CD4-positive, alpha-beta memory T cell (primary cell): ENCODE results near the gene GMCL2. TPM values are rescaled to one million over a fixed set of nuclear protein-coding genes. Genes with fewer than 3 reads are reported as not detected.
A peak's percentile ranks its signal among the peaks of the same experiment; 100 is the strongest.

Experiments
- CTCF ChIA-PET: fragments of 350-600 bp; sonication (Branson Sonifier 250); formaldehyde crosslinking; loops from one replicate; lab custom pipeline; 2021; ENCODE audit warnings: inconsistent platforms; ENCODE audit not compliant: partially characterized antibody; lab: Charles Lee
- POLR2A ChIA-PET: fragments of 350-600 bp; sonication (Branson Sonifier 250); formaldehyde crosslinking; loops from one replicate; lab custom pipeline; 2021; ENCODE audit not compliant: partially characterized antibody; lab: Charles Lee
- DNase-seq, 5 donors: peaks; one replicate each; pipeline versions ENCODE4 v3.0.0 to v3.0.0-alpha.2; 2020 to 2022; ENCODE audit warnings: mixed read lengths in 1 of 5
- H3K27ac ChIP-seq: one replicate; pipeline ENCODE4 v1.7.0; 2013; ENCODE audit warnings: low read depth, low read length
- H3K27me3 ChIP-seq: 2 replicates; pipeline ENCODE4 v1.7.0; 2013; ENCODE audit warnings: mild to moderate bottlenecking, low read length, moderate library complexity; ENCODE audit not compliant: insufficient read depth
- H3K36me3 ChIP-seq: 2 replicates; pipeline ENCODE4 v1.7.0; 2013; ENCODE audit warnings: mild to moderate bottlenecking, low read length, moderate library complexity; ENCODE audit not compliant: insufficient read depth
- H3K4me1 ChIP-seq: 2 replicates; pipeline ENCODE4 v1.7.0; 2013; ENCODE audit warnings: mild to moderate bottlenecking, low read length, moderate library complexity; ENCODE audit not compliant: insufficient read depth
- H3K4me3 ChIP-seq, 2 donors: one replicate each; pipeline ENCODE4 v1.7.0; 2013; ENCODE audit warnings: low read length in 2 of 2, mild to moderate bottlenecking in 1 of 2
- H3K9me3 ChIP-seq, 2 donors: one replicate each; pipeline ENCODE4 v1.7.0; 2013; ENCODE audit warnings: low read length in 2 of 2, control low read depth in 1 of 2; ENCODE audit not compliant: control insufficient read depth in 1 of 2
- H3K27ac Mint-ChIP-seq, 7 donors: one replicate each; pipeline ENCODE4 v1.8.0; 2020 to 2021; ENCODE audit warnings: mixed read lengths in 7 of 7, mild to moderate bottlenecking in 6 of 7, inconsistent platforms in 3 of 7, moderate library complexity in 3 of 7
- H3K27me3 Mint-ChIP-seq, 2 donors: one replicate each; pipeline ENCODE4 v1.8.0; 2020 to 2021; ENCODE audit warnings: mixed read lengths in 2 of 2
- H3K36me3 Mint-ChIP-seq, 2 donors: one replicate each; pipeline ENCODE4 v1.8.0; 2020 to 2021; ENCODE audit warnings: mixed read lengths in 2 of 2, inconsistent platforms in 1 of 2, mild to moderate bottlenecking in 1 of 2
- H3K4me1 Mint-ChIP-seq, 4 donors: one replicate each; pipeline ENCODE4 v1.8.0; 2020 to 2021; ENCODE audit warnings: mixed read lengths in 4 of 4, mild to moderate bottlenecking in 1 of 4
- H3K4me3 Mint-ChIP-seq, 8 donors: one replicate each; pipeline ENCODE4 v1.8.0; 2020 to 2021; ENCODE audit warnings: mixed read lengths in 8 of 8, mild to moderate bottlenecking in 7 of 8, moderate library complexity in 6 of 8, inconsistent platforms in 3 of 8
- H3K9me3 Mint-ChIP-seq, 8 donors: one replicate each; pipeline ENCODE4 v1.8.0; 2020 to 2021; ENCODE audit warnings: mixed read lengths in 8 of 8, mild to moderate bottlenecking in 5 of 8, inconsistent platforms in 3 of 8, moderate library complexity in 1 of 8
- intact Hi-C: fragments of 100-400 bp; cut with micrococcal nuclease; formaldehyde crosslinking; loops from one replicate; pipeline ENCODE4 v1.15.1; 2023
- polyA plus RNA-seq, 2 donors: library from polyadenylated mRNA; unstranded; fragments of 300-500 nt; fragmentation: Illumina TruSeq; gene quantifications; one replicate each; pipeline ENCODE4 v1.2.3, GENCODE V29; 2021
- total RNA-seq, 2 experiments: library from RNA; stranded (reverse); gene quantifications; one replicate each; pipeline ENCODE4 v1.2.3, GENCODE V29; 2021

The GMCL2 gene
- total and polyA plus RNA-seq, 4 experiments from 2014 or later, result not detected

DNA sequence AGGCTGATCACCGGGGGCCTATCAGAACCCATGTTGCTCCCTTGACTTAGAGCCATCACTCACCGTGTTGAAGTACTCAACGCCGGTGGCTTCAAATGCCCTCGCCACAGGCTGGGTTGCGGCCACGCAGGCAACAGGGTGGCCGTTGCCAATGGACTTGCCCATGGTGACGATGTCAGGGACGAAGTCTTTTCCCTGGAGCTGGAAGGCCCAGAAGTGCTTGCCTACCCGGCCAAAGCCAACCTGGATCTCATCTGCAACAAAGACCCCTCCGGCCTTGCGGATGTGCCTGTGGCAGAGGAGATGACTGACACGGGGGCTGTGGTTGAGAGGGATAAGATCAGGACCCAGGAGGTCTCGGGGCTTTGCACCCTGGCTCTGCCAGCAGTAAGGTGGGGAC lies 35.1 kb upstream of the GMCL2 start:
- Mint-ChIP-seq H3K4me3 (no peak overlapping the region), H3K9me3 (no peaks in the 10 kb centered on the region), H3K27me3 (no peaks in the 10 kb centered on the region), H3K36me3 (peaks cover 38 to 57% of the 10 kb centered on the region in 2 donors), H3K4me1 (peaks cover 21 to 43% (median 34%) of the 10 kb centered on the region in 4 donors), H3K27ac (peak overlapping the region in 4 of 7 donors; percentile 3 to 50 (median 26))
- no peak for DNase-seq
- Histone ChIP-seq H3K9me3 (no peaks in the 10 kb centered on the region), H3K36me3 (peaks cover 35% of the 10 kb centered on the region), H3K27ac (no peak overlapping the region), H3K4me3 (no peak overlapping the region), H3K27me3 (no peaks in the 10 kb centered on the region), H3K4me1 (peaks cover 7% of the 10 kb centered on the region)
- intact Hi-C loops, result no loop called here
- CTCF ChIA-PET, result no interaction called here
- POLR2A ChIA-PET, result interaction anchor here (1.0 kb wide), 1 partner anchor 10 kb away, joined by 3 read pairs; no protein-coding TSS in a partner anchor

- Mint-ChIP-seq H3K4me1 (peaks cover 18 to 38% (median 31%) of the 10 kb centered on the region in 4 donors), H3K9me3 (no peaks in the 10 kb centered on the region), H3K27ac (peak overlapping the region; percentile 24 to 79 (median 52)), H3K4me3 (peak overlapping the region in 1 of 8 donors; percentile 16), H3K27me3 (no peaks in the 10 kb centered on the region), H3K36me3 (peaks cover 35 to 53% of the 10 kb centered on the region in 2 donors)
- peaks cover 7% of the 10 kb centered on the region for H3K4me1 ChIP-seq
- H3K36me3 ChIP-seq, result peaks cover 31% of the 10 kb centered on the region
- DNase-seq, result no peak
- no peak overlapping the region for H3K4me3 ChIP-seq
- no peaks in the 10 kb centered on the region for H3K27me3 ChIP-seq
- H3K9me3 ChIP-seq, result no peaks in the 10 kb centered on the region
- CTCF ChIA-PET, result no interaction called here
- no peak overlapping the region for H3K27ac ChIP-seq
- POLR2A ChIA-PET, result interaction anchor here (1.0 to 1.8 kb wide), 3 partner anchors 9 to 18 kb away, joined by 3 to 6 read pairs (median 4); partner anchors contain the start of gene HNRNPAB
- intact Hi-C loops, result no loop called here
These were observed 34.7 kb upstream of the GMCL2 start for GRCh38 chr5:178221853-178222252.

DNA sequence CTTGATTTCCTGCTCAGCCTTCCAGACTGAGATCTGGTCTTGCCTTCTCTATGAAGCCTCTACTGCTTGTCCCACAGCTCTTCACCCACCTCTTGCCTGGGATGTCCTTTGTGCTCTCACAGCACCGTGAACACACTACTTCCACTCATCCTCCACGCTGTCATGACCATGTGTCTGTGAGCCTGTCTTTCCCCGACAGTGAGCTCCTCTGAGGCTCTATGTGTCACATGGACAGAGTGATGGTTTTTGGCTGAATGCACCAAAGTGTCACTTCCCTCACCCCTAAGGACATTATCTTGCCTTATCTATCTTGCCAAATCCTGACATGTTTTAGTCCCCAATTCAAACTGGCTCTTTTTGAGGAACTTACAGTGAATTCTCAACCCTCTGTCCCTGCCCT lies 34.1 kb upstream of the GMCL2 start:
- Mint-ChIP-seq H3K27ac (peak overlapping the region; percentile 50 to 79 (median 67)), H3K27me3 (no peaks in the 10 kb centered on the region), H3K4me3 (peak overlapping the region in 1 of 8 donors; percentile 29), H3K9me3 (no peaks in the 10 kb centered on the region), H3K4me1 (peaks cover 20 to 38% (median 30%) of the 10 kb centered on the region in 4 donors), H3K36me3 (peaks cover 32 to 53% of the 10 kb centered on the region in 2 donors)
- no peak for DNase-seq
- H3K27me3 ChIP-seq, result no peaks in the 10 kb centered on the region
- H3K9me3 ChIP-seq, result no peaks in the 10 kb centered on the region
- H3K4me1 ChIP-seq, result peaks cover 8% of the 10 kb centered on the region
- no peak overlapping the region for H3K27ac ChIP-seq
- intact Hi-C loops, result no loop called here
- ChIA-PET POLR2A (interaction anchor here (1.0 to 1.8 kb wide), 3 partner anchors 9 to 17 kb away, joined by 3 to 6 read pairs (median 4); partner anchors contain the start of gene HNRNPAB), CTCF (no interaction called here)
- no peak overlapping the region for H3K4me3 ChIP-seq
- H3K36me3 ChIP-seq, result peaks cover 32% of the 10 kb centered on the region

DNA sequence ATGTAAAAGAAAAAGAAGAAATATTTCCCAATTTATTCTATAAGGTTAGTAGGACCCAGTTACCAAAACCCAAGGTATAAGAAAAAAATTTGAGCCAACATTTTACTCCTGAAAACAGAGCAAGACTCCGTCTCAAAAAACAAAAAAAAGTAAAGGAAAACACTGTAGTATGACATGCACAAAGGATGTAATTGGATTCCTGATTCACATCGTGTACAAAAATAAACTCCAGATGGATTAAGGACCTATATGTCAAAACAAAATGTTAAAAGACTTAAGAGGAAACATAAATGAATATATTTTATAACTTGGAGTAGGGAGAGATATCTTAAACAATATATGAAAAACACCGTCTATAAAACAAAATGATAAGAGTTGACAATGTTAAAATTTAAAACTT lies 31.7 kb upstream of the GMCL2 start:
- Histone ChIP-seq H3K9me3 (no peaks in the 10 kb centered on the region), H3K4me1 (peaks cover 10% of the 10 kb centered on the region), H3K27me3 (no peaks in the 10 kb centered on the region), H3K27ac (no peak overlapping the region), H3K36me3 (peaks cover 43% of the 10 kb centered on the region), H3K4me3 (no peak overlapping the region)
- Mint-ChIP-seq H3K4me1 (peaks cover 27 to 34% (median 29%) of the 10 kb centered on the region in 4 donors), H3K27ac (peak overlapping the region in 2 of 7 donors; percentile 6 to 32), H3K4me3 (no peak overlapping the region), H3K27me3 (no peaks in the 10 kb centered on the region), H3K36me3 (peaks cover 26 to 65% of the 10 kb centered on the region in 2 donors), H3K9me3 (peaks cover 0 to 2% (median 0%) of the 10 kb centered on the region in 8 donors)
- DNase-seq, result no peak
- POLR2A ChIA-PET, result no interaction called here
- intact Hi-C loops, result no loop called here
- CTCF ChIA-PET, result no interaction called here

DNA sequence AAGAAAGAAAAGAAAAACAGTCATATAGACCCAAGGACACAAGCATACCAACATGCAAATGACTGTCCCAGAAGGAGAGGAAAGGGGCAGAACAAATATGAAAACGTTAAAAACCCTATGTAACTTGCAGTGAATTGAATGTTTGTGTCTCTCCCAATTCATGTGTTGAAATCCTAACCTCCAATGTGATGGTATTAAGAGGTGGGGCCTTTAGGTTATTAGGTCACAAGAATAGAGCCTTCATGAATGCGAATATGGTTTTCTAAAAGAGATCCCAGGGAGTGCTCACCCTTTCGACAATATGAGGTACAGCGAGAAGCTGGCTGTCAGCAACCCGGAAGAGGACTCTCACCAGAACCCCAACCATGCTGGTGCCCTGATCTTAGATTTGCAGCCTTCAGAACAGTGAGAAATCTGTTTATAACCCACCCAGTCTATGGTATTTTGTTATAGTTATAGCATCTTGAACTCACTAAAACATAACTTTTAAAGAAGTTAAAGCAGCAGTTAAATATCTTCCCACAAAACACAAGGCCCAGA lies 31.1 kb upstream of the GMCL2 start:
- intact Hi-C loops, result no loop called here
- ChIA-PET POLR2A (no interaction called here), CTCF (no interaction called here)
- H3K27me3 Mint-ChIP-seq, result no peaks in the 10 kb centered on the region
- no peak overlapping the region for H3K4me3 ChIP-seq
- peak overlapping the region in 4 of 7 donors; percentile 6 to 37 (median 34) for H3K27ac Mint-ChIP-seq
- H3K36me3 ChIP-seq, result peaks cover 48% of the 10 kb centered on the region
- no peak for DNase-seq
- H3K4me3 Mint-ChIP-seq, result no peak overlapping the region
- H3K9me3 ChIP-seq, result no peaks in the 10 kb centered on the region
- H3K9me3 Mint-ChIP-seq, result peaks cover 0 to 2% (median 0%) of the 10 kb centered on the region in 8 donors
- peaks cover 31 to 66% of the 10 kb centered on the region in 2 donors for H3K36me3 Mint-ChIP-seq
- H3K27ac ChIP-seq, result no peak overlapping the region
- H3K27me3 ChIP-seq, result no peaks in the 10 kb centered on the region
- H3K4me1 ChIP-seq, result peaks cover 10% of the 10 kb centered on the region
- peaks cover 26 to 30% (median 29%) of the 10 kb centered on the region in 4 donors for H3K4me1 Mint-ChIP-seq

GRCh38 chr5:178216779-178217178 lies 29.6 kb upstream of the GMCL2 start:
- H3K27ac Mint-ChIP-seq, result peak overlapping the region in 3 of 7 donors; percentile 11 to 53 (median 12)
- peaks cover 30 to 75% of the 10 kb centered on the region in 2 donors for H3K36me3 Mint-ChIP-seq
- H3K36me3 ChIP-seq, result peaks cover 54% of the 10 kb centered on the region
- peaks cover 0 to 2% (median 0%) of the 10 kb centered on the region in 8 donors for H3K9me3 Mint-ChIP-seq
- H3K9me3 ChIP-seq, result no peaks in the 10 kb centered on the region
- no peak overlapping the region for H3K4me3 Mint-ChIP-seq
- peaks cover 22 to 25% (median 24%) of the 10 kb centered on the region in 4 donors for H3K4me1 Mint-ChIP-seq
- ChIA-PET POLR2A (interaction anchor here (1.8 to 3.1 kb wide), 2 partner anchors 10 to 12 kb away, joined by 6 to 16 read pairs; partner anchors contain the start of gene HNRNPAB), CTCF (interaction anchor here (0.8 to 1.9 kb wide), 3 partner anchors 10 to 19 kb away, joined by 3 to 8 read pairs (median 4); no protein-coding TSS in a partner anchor)
- H3K4me1 ChIP-seq, result peaks cover 10% of the 10 kb centered on the region
- intact Hi-C loops, result no loop called here
- no peak overlapping the region for H3K27ac ChIP-seq
- no peak for DNase-seq
- H3K27me3 ChIP-seq, result no peaks in the 10 kb centered on the region
- no peak overlapping the region for H3K4me3 ChIP-seq
- H3K27me3 Mint-ChIP-seq, result no peaks in the 10 kb centered on the region

DNA sequence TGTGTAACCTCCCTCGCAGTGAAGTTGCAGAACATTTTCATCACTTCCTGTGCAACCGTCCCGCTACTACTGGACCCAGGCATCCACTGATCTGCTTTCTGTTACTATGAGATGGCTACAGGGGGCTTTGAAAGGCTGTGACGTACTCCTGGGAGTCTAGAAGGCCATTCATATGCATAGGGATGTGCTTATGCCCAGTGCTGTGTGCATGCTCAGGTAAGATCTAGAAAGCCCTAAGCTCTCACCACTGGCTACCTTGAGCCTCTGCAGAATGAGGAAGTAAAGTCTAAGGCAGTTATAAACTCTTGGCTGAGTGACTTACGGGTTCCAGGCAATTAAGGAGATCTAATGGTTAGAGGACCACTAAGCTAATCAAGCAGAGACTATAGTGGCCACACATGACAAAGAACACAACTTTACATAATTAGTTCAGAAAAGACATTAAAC lies 28.9 kb upstream of the GMCL2 start:
- H3K36me3 Mint-ChIP-seq, result peaks cover 29 to 75% of the 10 kb centered on the region in 2 donors
- CTCF ChIA-PET, result interaction anchor here (0.8 to 1.9 kb wide), 2 partner anchors 9 to 20 kb away, joined by 4 to 8 read pairs; no protein-coding TSS in a partner anchor
- intact Hi-C loops, result no loop called here

More for the DNA sequence above, 28.9 kb upstream of the GMCL2 start:
- peaks cover 55% of the 10 kb centered on the region for H3K36me3 ChIP-seq
- no peaks in the 10 kb centered on the region for H3K27me3 Mint-ChIP-seq
- H3K9me3 ChIP-seq, result no peaks in the 10 kb centered on the region
- H3K4me1 Mint-ChIP-seq, result peaks cover 16 to 19% (median 18%) of the 10 kb centered on the region in 4 donors
- H3K4me1 ChIP-seq, result peaks cover 3% of the 10 kb centered on the region
- peak overlapping the region in 6 of 7 donors; percentile 2 to 45 (median 11) for H3K27ac Mint-ChIP-seq
- no peak for DNase-seq
- POLR2A ChIA-PET, result interaction anchor here (1.5 to 3.1 kb wide), 3 partner anchors 10 to 12 kb away, joined by 3 to 16 read pairs (median 6); partner anchors contain the start of gene HNRNPAB
- no peak overlapping the region for H3K4me3 Mint-ChIP-seq
- H3K27ac ChIP-seq, result no peak overlapping the region
- peaks cover 0 to 2% (median 0%) of the 10 kb centered on the region in 8 donors for H3K9me3 Mint-ChIP-seq
- H3K27me3 ChIP-seq, result no peaks in the 10 kb centered on the region
- H3K4me3 ChIP-seq, result no peak overlapping the region
